Measurements from ENCODE around the gene ACTL10. TPM values are rescaled to one million over a fixed set of nuclear protein-coding genes. Genes with fewer than 3 reads are reported as not detected.

Gene ACTL10
- polyA plus RNA-seq, 2 of the 4 experiments (the other 2 are of a cell fraction), result not detected

- 90% methylated on average over 11 of the region's 12 CpGs for WGBS (ENCODE audit: missing lambda C conversion rate)
- H3K9me3 ChIP-seq, result no peaks in the 10 kb centered on the region
- TF ChIP-seq KDM5A (IDR thresholded peaks at IDR 0.05) (no peak), PHF8 (IDR thresholded peaks at IDR 0.05; ENCODE audit: borderline replicate concordance, low read depth) (no peak), RARB (CRISPR knock-in tag; IDR thresholded peaks at IDR 0.05) (no peak), NFE2L2 (conservative IDR thresholded peaks at IDR 0.05; ENCODE audit: low read length) (no peak), E2F6 (IDR thresholded peaks at IDR 0.05; ENCODE audit: borderline replicate concordance, low read depth) (no peak), FOXS1 (CRISPR knock-in tag; IDR thresholded peaks at IDR 0.05) (no peak), CBX2 (IDR thresholded peaks at IDR 0.05; ENCODE audit: borderline replicate concordance, low read depth) (no peak), SMC3 (IDR thresholded peaks at IDR 0.05) (no peak)
- TF ChIP-seq, protein P1, sequence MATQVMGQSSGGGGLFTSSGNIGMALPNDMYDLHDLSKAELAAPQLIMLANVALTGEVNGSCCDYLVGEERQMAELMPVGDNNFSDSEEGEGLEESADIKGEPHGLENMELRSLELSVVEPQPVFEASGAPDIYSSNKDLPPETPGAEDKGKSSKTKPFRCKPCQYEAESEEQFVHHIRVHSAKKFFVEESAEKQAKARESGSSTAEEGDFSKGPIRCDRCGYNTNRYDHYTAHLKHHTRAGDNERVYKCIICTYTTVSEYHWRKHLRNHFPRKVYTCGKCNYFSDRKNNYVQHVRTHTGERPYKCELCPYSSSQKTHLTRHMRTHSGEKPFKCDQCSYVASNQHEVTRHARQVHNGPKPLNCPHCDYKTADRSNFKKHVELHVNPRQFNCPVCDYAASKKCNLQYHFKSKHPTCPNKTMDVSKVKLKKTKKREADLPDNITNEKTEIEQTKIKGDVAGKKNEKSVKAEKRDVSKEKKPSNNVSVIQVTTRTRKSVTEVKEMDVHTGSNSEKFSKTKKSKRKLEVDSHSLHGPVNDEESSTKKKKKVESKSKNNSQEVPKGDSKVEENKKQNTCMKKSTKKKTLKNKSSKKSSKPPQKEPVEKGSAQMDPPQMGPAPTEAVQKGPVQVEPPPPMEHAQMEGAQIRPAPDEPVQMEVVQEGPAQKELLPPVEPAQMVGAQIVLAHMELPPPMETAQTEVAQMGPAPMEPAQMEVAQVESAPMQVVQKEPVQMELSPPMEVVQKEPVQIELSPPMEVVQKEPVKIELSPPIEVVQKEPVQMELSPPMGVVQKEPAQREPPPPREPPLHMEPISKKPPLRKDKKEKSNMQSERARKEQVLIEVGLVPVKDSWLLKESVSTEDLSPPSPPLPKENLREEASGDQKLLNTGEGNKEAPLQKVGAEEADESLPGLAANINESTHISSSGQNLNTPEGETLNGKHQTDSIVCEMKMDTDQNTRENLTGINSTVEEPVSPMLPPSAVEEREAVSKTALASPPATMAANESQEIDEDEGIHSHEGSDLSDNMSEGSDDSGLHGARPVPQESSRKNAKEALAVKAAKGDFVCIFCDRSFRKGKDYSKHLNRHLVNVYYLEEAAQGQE (IDR thresholded peaks at IDR 0.05), result no peak
- H3K4me1 ChIP-seq, result peaks cover 7% of the 10 kb centered on the region; the same call in 2 of the 3 replicates
- no peak for FAIRE-seq
- DNase-seq (ENCODE audit: low read depth in 1 of 2, low spot score in 1 of 2), result no peak
- H3K4me3 ChIP-seq, result no peak overlapping the region
- ATAC-seq, result no peak
- H3K27ac ChIP-seq, result no peak overlapping the region
- POLR2A ChIA-PET, result no interaction called here
- H3K4me2 ChIP-seq, result no peak overlapping the region
- CTCF ChIA-PET, result interaction anchor here (0.9 to 2.5 kb wide), 3 partner anchors 10 to 160 kb away, joined by 4 to 9 read pairs (median 4); no protein-coding TSS in a partner anchor
These were observed 9.0 kb upstream of the ACTL10 start for GRCh38 chr20:33657704-33658095.

DNA sequence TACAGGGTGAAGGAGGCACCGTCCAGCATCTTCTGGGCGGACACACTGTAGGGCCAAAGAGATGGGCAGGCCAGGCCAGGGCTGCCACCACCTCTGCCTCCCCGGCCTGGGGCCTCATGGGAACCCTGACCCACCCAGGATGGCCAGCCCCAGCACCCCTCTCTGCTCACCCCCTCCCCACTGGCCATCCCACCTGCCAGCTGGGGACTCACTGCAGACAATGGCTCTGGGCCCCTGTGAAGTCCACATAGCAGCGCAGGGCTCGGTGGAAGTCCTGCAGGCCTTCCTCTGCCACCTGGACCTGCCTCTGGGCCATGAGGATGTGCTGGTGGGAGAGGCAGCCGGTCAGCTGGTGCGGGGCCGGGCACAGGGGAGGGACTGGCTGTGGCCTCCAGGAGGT, 8.2 kb upstream of the ACTL10 start:
- no peak for FAIRE-seq
- WGBS (ENCODE audit: missing lambda C conversion rate), result 100% methylated on average over 1 of the region's 8 CpGs
- ChIA-PET CTCF (interaction anchor here (1.2 to 1.7 kb wide), 2 partner anchors 16 to 201 kb away, joined by 4 to 5 read pairs; no protein-coding TSS in a partner anchor), POLR2A (no interaction called here)
- no peak for ATAC-seq
- no peak for DNase-seq (ENCODE audit: low read depth in 1 of 2, low spot score in 1 of 2)
- H3K9me3 ChIP-seq, result no peaks in the 10 kb centered on the region
- H3K4me3 ChIP-seq, result no peak overlapping the region
- H3K4me1 ChIP-seq, result peaks cover 8% of the 10 kb centered on the region; the same call in 2 of the 3 replicates
- no peak overlapping the region for H3K4me2 ChIP-seq
- no peak overlapping the region for H3K27ac ChIP-seq
- TF ChIP-seq HES2 (IDR thresholded peaks at IDR 0.05), result no peak
- TF ChIP-seq, protein P1 (IDR thresholded peaks at IDR 0.05), result no peak
- TF ChIP-seq ZFP36 (IDR thresholded peaks at IDR 0.05; ENCODE audit: borderline replicate concordance, partially characterized antibody), result no peak
- no peak for TF ChIP-seq KDM1A (IDR thresholded peaks at IDR 0.05; ENCODE audit: low read depth)
- TF ChIP-seq NR3C1 (IDR thresholded peaks at IDR 0.05), result no peak
- TF ChIP-seq ZNF302 (CRISPR knock-in tag; IDR thresholded peaks at IDR 0.05), result no peak
- TF ChIP-seq CBX8 (IDR thresholded peaks at IDR 0.05), result no peak
- TF ChIP-seq SREBF2 (IDR thresholded peaks at IDR 0.05), result no peak
- TF ChIP-seq CEBPB (IDR thresholded peaks at IDR 0.05), result no peak
- TF ChIP-seq MAX (IDR thresholded peaks at IDR 0.05), result no peak
- TF ChIP-seq ESRRA (IDR thresholded peaks at IDR 0.05; ENCODE audit: borderline replicate concordance, low read length), result no peak
- no peak for TF ChIP-seq CBX2 (IDR thresholded peaks at IDR 0.05; ENCODE audit: borderline replicate concordance, low read depth)
- TF ChIP-seq RARB (CRISPR knock-in tag; IDR thresholded peaks at IDR 0.05), result no peak
- TF ChIP-seq EP300 (IDR thresholded peaks at IDR 0.05), result no peak
- no peak for TF ChIP-seq PBX3 (IDR thresholded peaks at IDR 0.05)
- no peak for TF ChIP-seq E2F6 (IDR thresholded peaks at IDR 0.05; ENCODE audit: borderline replicate concordance, low read depth)
- TF ChIP-seq, protein P2, sequence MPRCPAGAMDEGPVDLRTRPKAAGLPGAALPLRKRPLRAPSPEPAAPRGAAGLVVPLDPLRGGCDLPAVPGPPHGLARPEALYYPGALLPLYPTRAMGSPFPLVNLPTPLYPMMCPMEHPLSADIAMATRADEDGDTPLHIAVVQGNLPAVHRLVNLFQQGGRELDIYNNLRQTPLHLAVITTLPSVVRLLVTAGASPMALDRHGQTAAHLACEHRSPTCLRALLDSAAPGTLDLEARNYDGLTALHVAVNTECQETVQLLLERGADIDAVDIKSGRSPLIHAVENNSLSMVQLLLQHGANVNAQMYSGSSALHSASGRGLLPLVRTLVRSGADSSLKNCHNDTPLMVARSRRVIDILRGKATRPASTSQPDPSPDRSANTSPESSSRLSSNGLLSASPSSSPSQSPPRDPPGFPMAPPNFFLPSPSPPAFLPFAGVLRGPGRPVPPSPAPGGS (IDR thresholded peaks at IDR 0.05), result no peak

Measured in A549 (cell line).